Adipocyte (in vitro differentiated cells): Measurements from ENCODE around the gene E2F8.

ENCODE experiments used
- DNase-seq: peaks from one replicate; pipeline ENCODE4 v3.0.0-alpha.2; 2015; ENCODE audit warnings: low read depth
- H3K27me3 ChIP-seq: replicated peaks from 2 replicates; pipeline ENCODE4 v1.7.0; 2013; ENCODE audit warnings: mild to moderate bottlenecking, low read length, moderate library complexity; ENCODE audit not compliant: control insufficient read depth, insufficient read depth
- H3K36me3 ChIP-seq: 2 replicates; pipeline ENCODE4 v1.7.0; 2013; ENCODE audit warnings: low read length, mild to moderate bottlenecking, moderate library complexity; ENCODE audit not compliant: control insufficient read depth, insufficient read depth, severe bottlenecking
- H3K4me1 ChIP-seq: 2 replicates; pipeline ENCODE4 v1.7.0; 2013; ENCODE audit warnings: mild to moderate bottlenecking, low read length, moderate library complexity; ENCODE audit not compliant: control insufficient read depth, insufficient read depth
- H3K4me3 ChIP-seq: 2 replicates; pipeline ENCODE4 v1.7.0; 2013; ENCODE audit warnings: mild to moderate bottlenecking, low read length, moderate library complexity
- H3K9ac ChIP-seq: 2 replicates; pipeline ENCODE4 v1.7.0; 2013; ENCODE audit warnings: mild to moderate bottlenecking, low read length, moderate library complexity
- H3K9me3 ChIP-seq: 2 replicates; pipeline ENCODE4 v1.7.0; 2013; ENCODE audit warnings: mild to moderate bottlenecking, low read length, moderate library complexity; ENCODE audit not compliant: control insufficient read depth

Gene E2F8

DNA sequence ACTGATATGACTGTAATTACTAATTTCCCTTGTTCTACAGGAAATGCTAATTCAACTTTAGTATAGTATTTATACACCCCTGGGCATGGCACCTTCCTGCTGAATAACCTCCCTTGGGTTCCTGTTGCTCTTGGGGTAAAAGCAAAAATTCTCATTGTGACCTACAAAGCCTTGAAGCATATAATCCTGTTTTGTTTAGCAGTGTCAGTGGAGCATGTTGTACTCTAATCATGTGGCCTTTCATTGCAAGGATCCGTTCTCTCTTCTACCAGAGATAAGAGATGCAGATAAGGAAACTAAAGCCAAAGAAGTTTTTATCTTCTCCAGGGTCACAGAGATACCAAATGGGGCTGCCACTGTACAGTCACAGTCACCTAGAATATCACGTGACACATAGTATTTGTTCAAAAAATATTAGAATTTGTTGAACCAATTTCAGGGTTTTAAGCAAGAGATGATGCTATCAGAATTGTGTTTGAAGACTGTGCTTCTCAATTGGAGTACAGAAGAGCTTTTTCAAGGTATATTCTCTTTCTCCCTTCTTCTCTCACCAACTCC lies 64.0 kb downstream of the E2F8 start:
- Histone ChIP-seq H3K27me3 (no peaks in the 10 kb centered on the region), H3K9me3 (no peaks in the 10 kb centered on the region)

More for the DNA sequence above, 64.0 kb downstream of the E2F8 start:
- DNase-seq: no peak
- H3K9ac ChIP-seq: no peak overlapping the region
- no peak overlapping the region for H3K4me3 ChIP-seq
- H3K4me1 ChIP-seq: peaks cover 4% of the 10 kb centered on the region
- peaks cover 32% of the 10 kb centered on the region for H3K36me3 ChIP-seq
